M059J (cell line): ENCODE results near the gene PKP4. TPM values are rescaled to one million over a fixed set of nuclear protein-coding genes. Genes with fewer than 3 reads are reported as not detected.
"Not testable (repeated sequence)": the region's sequence is repeated elsewhere in the genome, so short reads cannot be mapped to it uniquely, and the experiment has no call there.

ENCODE experiments used
- DNase-seq: peaks from one replicate; pipeline ENCODE4 v3.0.0-alpha.2; 2012; ENCODE audit warnings: low read depth
- total RNA-seq: library from RNA; depleted of rRNA; stranded (reverse); fragments of >200 nt; shearing (Covaris generic); gene quantifications from 2 replicates; pipeline ENCODE4 v1.2.3, GENCODE V29; 2014; rRNA removed

The PKP4 gene, protein sequence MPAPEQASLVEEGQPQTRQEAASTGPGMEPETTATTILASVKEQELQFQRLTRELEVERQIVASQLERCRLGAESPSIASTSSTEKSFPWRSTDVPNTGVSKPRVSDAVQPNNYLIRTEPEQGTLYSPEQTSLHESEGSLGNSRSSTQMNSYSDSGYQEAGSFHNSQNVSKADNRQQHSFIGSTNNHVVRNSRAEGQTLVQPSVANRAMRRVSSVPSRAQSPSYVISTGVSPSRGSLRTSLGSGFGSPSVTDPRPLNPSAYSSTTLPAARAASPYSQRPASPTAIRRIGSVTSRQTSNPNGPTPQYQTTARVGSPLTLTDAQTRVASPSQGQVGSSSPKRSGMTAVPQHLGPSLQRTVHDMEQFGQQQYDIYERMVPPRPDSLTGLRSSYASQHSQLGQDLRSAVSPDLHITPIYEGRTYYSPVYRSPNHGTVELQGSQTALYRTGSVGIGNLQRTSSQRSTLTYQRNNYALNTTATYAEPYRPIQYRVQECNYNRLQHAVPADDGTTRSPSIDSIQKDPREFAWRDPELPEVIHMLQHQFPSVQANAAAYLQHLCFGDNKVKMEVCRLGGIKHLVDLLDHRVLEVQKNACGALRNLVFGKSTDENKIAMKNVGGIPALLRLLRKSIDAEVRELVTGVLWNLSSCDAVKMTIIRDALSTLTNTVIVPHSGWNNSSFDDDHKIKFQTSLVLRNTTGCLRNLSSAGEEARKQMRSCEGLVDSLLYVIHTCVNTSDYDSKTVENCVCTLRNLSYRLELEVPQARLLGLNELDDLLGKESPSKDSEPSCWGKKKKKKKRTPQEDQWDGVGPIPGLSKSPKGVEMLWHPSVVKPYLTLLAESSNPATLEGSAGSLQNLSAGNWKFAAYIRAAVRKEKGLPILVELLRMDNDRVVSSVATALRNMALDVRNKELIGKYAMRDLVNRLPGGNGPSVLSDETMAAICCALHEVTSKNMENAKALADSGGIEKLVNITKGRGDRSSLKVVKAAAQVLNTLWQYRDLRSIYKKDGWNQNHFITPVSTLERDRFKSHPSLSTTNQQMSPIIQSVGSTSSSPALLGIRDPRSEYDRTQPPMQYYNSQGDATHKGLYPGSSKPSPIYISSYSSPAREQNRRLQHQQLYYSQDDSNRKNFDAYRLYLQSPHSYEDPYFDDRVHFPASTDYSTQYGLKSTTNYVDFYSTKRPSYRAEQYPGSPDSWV
- total RNA-seq, result 9.1 and 19.2 TPM in 2 replicates

DNA sequence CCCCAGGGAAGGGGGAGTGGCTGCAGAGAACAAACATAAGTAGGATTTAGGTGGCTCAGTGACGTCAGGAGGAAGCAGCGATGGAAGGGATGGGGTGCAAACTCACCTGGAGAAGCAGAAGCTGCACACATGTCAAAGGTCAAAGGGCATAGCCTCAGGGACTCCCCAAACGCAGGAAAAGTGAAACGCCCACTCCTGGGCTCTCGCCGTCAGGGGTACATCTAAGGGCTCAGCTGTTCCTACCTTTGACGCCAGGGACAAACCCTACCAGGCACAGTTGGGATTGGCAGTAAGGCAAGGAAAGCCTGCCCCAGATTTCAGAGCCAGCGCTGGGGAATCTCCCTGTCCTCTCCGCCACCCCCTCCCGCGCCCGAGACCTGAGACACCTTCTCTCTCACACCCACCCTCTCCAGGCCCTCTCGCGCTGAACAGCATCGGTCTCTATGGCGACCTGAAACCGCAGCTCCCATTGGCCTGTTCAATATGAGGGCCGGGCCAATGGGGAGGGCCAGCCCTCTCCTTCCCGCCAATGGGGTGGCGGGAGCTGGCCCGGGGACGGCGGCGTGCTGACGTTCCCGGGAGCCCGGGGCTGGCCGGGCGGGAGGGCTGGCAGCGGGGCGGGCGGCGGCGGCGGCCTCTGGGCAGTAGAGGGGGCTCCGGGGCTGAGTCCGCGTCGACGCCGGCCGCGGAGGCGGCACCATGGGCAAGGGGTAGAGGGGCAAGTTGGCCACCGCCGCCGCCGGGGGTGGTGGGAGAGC lies at the start of gene PKP4, which contains the start of gene CCDC148:
TSS of gene PKP4 (plus strand) at position 644 of the 758 bp plus-strand sequence. CDS start 76,233 bp downstream, outside the sequence.
TSS of gene CCDC148 (minus strand) at position 445 of the 758 bp plus-strand sequence. CDS start at position 131, 314 bp downstream.
- peak; percentile 92 for DNase-seq

DNA sequence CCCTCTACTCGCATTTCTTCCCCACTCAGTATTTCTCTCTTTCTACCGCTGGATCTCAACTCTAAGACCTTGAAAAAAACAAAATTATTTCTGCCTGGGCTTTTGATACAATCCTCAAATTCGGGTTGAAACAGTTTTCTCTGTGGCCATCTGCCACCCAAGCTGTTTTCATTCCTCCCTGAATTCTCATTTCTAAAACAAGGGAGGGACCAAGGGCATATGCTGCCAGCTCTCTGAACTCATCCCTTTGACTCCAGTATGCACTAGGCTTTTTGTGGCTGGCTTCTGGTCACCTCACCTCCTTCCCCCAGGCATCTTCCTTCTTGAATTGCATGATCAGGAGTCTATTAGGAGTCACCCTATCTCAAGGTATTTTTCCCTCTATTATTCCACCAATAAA lies 49.7 kb upstream of the PKP4 start:
- no peak for DNase-seq

DNA sequence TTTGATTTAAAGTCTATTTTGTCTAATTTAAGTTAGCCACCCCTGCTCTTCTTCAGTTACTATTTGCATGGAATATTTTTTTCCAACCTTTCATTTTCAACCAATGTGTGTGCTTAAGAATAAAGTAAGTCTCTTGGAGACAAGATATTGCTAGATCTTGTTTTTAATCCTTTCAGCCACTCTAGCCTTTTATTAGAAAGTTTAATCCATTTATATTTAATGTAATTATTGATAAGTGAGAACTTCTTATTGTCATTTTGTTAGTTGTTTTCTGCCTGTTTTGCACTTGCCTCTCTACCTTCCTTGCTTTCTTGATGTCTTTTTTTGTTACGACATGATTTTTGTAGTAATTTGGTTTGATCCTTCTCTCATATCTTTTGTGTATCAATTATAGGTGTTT lies 46.6 kb upstream of the PKP4 start:
- DNase-seq, result no peak

DNA sequence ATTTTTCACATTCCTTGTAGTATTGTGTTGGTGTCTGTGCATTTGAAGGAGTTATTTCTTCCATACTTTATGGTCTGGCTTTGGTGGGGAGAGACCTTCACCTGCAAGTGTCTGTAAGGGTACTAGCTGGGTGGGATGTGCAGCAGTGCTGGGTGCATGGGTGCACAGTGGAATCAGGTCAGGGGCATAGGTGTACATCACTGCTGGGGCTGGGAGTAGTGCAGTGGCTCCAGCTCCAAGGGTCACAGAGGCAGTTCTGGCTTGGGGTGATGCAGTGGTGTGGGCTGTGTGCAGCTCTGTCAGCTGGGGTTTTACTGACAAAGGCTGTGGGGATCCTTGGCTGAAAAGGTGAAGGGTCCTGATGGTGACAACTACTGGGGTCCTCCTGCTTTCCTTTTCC lies 45.0 kb upstream of the PKP4 start:
- DNase-seq, result no peak

DNA sequence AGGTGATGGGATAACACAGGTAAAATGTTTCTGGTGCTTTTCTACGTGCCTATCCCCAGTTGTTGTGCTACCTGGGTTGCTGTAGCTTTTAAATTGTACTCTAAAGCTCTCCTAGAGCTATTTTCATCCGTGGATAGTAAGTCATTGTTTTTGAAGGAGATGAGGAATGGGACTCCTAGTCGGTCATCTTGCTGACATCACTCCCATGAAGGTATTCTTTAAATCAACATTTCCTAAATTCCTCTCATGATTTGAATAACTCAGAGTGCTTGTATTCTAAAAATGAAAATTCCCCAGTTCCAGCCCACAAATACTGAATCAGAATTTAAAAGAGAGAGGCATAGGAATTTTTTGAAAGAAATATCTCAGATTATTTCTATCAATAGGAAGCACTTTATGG lies 44.5 kb upstream of the PKP4 start:
- DNase-seq, result peak; percentile 43

DNA sequence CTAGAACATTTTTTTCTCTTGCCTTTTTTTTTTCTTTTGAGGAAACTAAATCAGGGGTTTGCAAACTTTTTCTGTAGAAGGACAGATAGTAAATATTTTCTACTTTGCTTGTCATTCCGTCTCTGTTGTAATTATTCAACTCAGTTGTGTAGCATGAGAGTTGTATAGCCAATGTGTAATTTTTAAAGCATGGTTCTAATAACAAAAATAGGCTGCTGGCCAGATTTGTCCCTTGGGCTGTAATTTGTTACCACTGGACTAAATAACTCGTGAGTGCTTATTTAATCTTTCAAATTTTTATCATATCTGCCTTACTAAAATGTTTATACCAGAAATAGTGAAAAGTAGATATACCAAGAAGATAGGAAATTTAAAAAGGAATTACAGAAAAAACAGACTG lies 43.2 kb upstream of the PKP4 start:
- DNase-seq, result no peak

DNA sequence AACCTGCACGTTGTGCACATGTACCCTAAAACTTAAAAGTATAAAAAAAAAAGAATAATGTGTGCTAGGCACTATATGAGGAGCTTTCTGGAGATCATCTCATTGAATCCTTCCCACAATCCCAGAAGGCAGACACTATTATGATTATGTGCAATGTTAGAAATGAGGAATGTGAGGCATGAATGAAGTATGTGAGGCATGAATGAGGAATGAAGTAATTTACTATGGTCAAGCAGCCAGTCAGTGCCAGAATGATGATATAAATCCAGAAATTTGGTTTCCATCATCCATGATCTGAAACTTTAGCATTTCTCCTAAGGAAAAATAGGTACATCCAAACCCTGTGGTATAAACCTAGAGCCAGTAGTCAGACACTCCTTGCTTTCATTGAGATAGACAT lies 42.2 kb upstream of the PKP4 start:
- peak; percentile 42 for DNase-seq

DNA sequence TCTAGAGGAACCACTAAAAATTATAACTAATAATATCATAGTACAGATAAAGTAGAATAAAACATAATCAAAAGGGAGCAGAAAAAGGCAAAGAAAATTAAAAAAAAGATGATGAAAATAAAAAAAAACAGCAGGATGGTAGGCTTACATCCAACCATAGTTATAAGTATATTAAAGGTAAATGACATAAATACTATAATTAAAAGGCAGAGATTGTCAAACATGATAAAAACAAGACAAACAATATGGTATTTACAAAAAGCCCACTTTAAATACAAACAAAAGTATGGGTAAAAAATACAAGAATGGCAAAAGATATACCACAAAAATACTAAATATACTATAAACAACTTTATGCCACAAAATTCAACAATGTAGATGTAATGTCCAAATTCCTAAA lies 24.6 kb upstream of the PKP4 start:
- no peak for DNase-seq

DNA sequence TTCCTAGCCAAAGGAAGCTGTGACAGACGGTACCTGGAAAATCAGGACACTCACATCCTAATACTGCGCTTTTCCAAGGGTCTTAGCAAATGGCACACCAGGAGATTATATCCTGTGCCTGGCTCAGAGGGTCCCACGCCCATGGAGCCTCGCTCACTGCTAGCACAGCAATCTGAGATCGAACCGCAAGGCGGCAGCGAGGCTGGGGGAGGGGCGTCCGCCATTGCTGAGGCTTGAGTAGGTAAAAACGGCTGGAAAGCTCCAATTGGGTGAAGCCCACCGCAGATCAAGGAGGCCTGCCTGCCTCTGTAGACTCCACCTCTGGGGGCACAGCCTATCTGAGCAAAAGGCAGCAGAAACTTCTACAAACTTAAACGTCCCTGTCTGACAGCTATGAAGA lies 23.0 kb upstream of the PKP4 start:
- not testable (repeated sequence) for DNase-seq

DNA sequence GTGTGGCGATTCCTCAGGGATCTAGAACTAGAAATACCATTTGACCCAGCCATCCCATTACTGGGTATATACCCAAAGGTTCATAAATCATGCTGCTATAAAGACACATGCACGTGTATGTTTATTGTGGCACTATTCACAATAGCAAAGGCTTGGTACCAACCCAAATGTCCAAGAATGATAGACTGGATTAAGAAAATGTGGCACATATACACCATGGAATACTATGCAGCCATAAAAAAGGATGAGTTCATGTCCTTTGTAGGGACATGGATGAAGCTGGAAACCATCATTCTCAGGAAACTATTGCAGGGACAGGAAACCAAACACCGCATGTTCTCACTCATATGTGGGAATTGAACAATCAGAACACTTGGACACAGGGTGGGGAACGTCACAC lies 17.7 kb upstream of the PKP4 start:
- not testable (repeated sequence) for DNase-seq

DNA sequence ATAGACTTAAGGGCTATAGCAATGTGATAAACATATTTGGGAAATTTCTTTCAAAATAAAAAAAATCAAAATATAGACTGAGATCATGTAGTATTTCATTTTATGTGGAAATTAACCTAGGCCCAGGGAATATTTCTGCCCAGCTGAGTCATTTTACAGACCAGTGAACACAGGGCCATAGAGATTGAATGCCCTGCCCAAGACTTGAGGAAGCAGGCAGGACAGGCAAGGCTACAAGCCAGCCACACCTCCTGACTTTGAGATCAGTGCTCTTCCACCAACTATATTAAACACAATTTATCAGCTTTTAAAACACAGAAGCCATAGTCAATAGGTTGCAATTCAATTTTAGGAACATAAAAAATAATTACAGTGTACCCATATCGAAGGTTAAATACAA lies 13.1 kb upstream of the PKP4 start:
- no peak for DNase-seq

DNA sequence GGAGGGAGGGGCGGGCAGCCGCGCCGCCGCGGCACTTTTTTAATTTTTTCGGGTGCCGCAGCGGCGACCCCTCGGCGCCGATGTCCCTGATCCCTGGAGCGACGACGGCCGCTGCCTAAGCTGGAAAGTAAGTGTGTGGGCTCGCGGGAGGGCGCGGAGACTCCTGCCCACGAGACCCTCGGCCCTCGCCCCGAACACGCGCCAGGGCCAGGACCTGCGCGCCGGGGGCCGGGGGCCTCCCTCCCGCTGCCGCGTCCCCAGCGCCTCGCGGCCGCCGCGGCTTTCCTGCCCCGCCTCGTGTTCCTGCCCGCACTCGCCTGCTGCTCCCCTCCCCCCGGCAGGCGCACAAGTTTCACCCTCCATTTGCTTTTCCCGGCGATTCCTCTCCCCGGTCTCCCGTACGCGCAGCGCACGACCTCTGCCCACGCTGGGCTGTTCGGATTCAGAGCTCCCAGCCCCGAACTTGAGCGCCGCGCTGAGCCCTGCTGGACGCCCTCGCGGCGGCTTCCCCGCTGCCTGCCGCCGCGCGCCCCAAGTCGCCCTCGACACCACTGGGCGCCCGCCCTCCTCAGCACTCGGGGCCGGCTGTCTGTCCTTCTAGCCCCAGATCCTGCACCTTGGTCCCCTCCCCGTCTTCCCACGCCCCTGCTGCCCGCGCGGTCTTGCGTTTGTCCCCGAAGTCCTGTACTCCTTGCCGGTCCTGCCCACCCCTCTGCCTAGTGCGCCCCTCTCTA lies 507 bp downstream of the PKP4 start:
- DNase-seq, result peak; percentile 69

DNA sequence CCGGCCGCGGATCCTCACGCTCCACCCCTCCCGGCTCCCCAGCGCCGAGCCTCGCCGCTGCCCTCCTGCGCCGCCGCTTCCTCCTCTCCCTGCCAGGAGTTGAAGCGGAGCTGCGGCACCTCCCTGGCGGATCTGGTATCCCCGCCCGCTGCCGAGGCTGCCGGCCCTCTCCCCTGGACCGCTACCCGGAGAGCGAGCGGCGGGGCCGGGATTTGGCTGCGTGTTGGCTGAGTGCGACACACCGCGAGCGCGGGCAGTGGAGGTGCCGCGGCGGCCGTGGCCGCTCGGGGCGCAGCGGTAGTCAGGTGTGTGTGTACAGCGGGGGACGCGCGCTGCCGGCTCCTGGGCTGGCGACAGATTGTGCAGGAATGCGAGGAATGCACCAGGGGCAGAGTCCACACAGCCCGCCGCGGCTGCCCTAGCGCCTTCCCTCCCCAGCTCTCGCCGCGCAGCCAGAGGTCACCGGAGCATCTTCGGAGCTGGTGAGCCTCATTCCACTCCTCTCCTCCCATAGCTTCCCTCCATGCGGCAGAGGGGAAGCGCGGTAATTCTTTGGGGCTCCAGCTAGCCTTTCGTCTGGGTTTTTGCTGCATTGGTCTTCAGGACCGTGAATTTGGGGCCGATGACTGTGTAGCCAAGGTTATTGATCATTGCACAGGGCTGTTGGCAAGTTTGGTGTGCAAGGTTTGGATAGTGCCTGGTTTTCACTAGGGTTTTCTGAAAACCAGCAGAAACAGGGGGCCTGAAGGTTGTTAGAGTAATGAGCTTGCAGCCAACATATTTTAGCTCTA lies 1.3 kb downstream of the PKP4 start:
- peak; percentile 85 for DNase-seq

DNA sequence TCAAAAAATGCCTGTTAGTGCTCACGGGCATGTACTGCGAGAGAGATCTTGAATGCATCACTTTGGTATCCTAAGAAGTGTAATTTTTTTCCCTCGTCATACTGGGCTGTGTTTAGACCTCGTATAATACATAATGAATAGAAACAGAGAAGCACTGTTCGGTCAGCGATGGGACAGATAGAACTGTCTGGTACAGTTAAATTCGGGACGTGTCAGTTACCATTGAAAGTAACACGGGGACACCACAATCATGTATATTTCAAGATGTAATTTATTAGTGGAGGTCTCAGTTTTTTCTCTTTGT lies 1.8 kb downstream of the PKP4 start:
- no peak for DNase-seq

DNA sequence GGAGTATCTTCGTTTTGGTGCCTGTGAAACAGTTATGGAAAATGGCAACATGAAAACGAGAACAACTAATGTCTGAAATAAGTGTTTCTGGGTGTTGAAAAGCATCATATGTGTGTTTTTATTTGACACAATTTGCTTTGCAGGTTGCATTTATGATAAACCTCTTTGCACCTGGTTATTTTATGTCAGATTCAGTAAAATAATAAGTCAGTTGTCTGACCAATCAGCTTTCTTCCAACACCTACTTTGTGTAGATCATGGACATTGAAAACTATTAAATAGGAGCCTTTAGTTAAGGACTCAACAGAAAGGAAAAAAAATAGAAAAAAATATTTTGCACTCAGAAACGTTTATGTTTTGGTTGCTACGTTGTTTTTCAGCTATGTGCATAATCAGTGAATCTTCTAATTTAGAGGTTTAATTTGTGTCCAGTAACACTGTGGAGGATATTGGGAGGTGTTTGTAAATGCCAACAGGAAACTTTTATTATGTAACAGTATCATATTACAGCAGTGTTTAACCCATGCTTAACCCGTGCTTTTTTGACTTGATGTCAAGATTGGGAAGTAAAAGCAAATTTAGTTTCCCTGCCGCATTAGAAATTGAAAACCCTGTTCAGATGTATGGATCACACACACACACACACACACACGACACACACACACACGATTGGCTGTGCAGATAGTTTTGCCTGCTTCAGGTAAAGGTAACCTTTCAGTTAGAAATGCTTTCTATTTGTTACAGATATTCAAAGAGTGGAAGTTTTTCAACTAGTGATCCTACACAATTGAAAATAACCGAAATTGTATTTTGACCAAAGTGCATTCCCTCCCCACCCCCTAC lies 2.6 kb downstream of the PKP4 start:
- no peak for DNase-seq

DNA sequence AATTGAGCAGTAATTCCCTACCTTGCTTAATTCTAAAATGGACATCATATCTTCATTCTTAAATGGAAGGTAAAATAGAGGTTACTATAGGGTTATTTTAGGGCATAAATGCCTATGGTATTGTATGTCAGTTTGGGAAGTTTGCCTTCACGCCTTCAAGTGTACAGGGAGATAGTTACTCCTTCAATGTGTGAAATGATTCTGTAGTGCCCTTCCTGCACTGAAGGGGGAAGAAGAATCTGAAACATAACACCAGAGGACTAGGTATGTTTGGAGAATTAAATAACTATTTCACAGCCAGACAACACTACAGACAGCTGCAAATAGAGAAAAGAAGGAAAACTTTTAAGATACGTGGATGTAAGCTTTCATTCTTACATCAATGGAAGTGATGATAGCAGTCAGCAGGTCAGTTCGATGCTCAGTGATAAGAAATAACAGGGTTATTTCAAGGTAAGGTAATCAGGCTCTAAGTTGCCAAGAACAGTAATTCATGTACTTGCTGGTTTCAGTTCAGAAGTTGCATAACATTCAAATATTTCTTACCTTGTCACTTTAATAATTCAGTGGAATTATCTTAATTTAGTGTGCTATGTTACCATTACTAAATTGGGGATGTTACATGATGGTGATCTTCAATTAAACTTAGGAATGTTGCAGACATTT lies 4.0 kb downstream of the PKP4 start:
- DNase-seq, result no peak

DNA sequence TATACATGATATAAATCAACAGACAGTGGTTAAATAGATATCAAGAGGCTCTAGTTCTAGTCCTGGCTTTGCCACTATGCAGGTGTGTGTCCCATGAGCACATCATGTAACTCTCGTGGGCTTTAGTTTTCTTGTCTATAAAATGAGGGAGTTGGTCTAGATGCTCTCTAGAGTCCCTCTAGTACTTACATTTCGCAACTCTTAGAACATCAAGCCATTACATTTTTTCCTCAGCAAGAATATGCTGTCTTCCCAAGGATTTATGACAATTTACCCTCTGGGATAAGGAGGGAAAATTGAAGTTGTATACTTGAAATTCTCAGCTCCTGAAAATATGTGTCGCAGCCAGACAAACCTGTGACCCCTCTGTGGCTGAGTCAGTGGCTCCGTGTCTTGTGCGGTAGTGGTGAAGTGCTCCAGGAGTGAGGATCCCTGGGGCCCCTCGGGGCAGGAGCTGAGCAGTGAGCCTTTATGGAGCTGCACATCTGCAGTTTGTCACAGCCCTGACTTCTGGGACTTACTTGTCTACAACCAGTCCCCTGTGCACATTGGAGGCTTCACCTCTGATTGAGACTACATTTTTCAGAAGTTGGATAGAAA lies 6.8 kb downstream of the PKP4 start:
- no peak for DNase-seq
